GM12878 (cell line): Measurements from ENCODE around the gene C3orf33. TPM values are rescaled to one million over a fixed set of nuclear protein-coding genes. Genes with fewer than 3 reads are reported as not detected.

ENCODE experiments used
- ATF2 ChIP-seq: IDR thresholded peaks from 2 replicates; pipeline ENCODE4 v1.6.1; 2012; ENCODE audit warnings: low read length, inconsistent platforms
- BACH1 ChIP-seq: fragments of 450-650 bp; IDR thresholded peaks from 2 replicates; pipeline ENCODE4 v1.6.1; 2017; ENCODE audit warnings: mild to moderate bottlenecking, borderline replicate concordance
- BHLHE40 ChIP-seq, 2 experiments: fragments of 450-650 bp in 1 of 2; IDR thresholded peaks; 2 replicates each; pipeline ENCODE4 v1.6.1; 2011 to 2017; ENCODE audit warnings: low read depth in 2 of 2, borderline replicate concordance in 1 of 2, improper control_type of control experiment in 1 of 2, low read length in 1 of 2, mild to moderate bottlenecking in 1 of 2
- CBX3 ChIP-seq: fragments of 200-600 bp; sonication (generic); IDR thresholded peaks from 2 replicates; pipeline ENCODE4 v1.6.1; 2016; ENCODE audit warnings: low read depth, borderline replicate concordance
- CEBPZ ChIP-seq: fragments of 150-350 bp; IDR thresholded peaks from 2 replicates; pipeline ENCODE4 v1.6.1; 2016; ENCODE audit warnings: low read depth, low read length
- FOXK2 ChIP-seq: fragments of 450-650 bp; IDR thresholded peaks from 2 replicates; pipeline ENCODE4 v1.6.1; 2017; ENCODE audit warnings: mild to moderate bottlenecking, moderate library complexity
- HDAC6 ChIP-seq: fragments of 200-600 bp; sonication (generic); IDR thresholded peaks from one replicate; pipeline ENCODE4 v1.8.0; 2017; ENCODE audit warnings: antibody characterized with exemption; ENCODE audit not compliant: unreplicated experiment
- KDM1A ChIP-seq: fragments of 200-600 bp; sonication (generic); IDR thresholded peaks from 2 replicates; pipeline ENCODE4 v1.6.1; 2016; ENCODE audit warnings: borderline replicate concordance
- MTA2 ChIP-seq: fragments of 450-650 bp; IDR thresholded peaks from 2 replicates; pipeline ENCODE4 v1.6.1; 2016; ENCODE audit warnings: low read depth, mild to moderate bottlenecking, moderate library complexity
- NFYB ChIP-seq: IDR thresholded peaks from 2 replicates; pipeline ENCODE4 v1.6.1; 2011; ENCODE audit warnings: low read depth, mild to moderate bottlenecking, low read length, improper control_type of control experiment, moderate library complexity; ENCODE audit not compliant: insufficient read depth
- NR2C2 ChIP-seq: IDR thresholded peaks from 2 replicates; pipeline ENCODE4 v1.6.1; 2011; ENCODE audit warnings: borderline replicate concordance, low read depth; ENCODE audit not compliant: control insufficient read depth, insufficient read length
- POU2F2 ChIP-seq: IDR thresholded peaks from 3 replicates; pipeline ENCODE4 v1.6.1; 2011; ENCODE audit warnings: low read depth, mild to moderate bottlenecking, low read length, borderline replicate concordance
- RB1 ChIP-seq: fragments of 450-650 bp; formaldehyde crosslinking; IDR thresholded peaks from 2 replicates; pipeline ENCODE4 v1.6.1; 2017; ENCODE audit warnings: mild to moderate bottlenecking, borderline replicate concordance
- SPI1 ChIP-seq: IDR thresholded peaks from 2 replicates; pipeline ENCODE4 v1.6.1; 2011; ENCODE audit warnings: low read depth, mild to moderate bottlenecking, low read length, moderate library complexity, borderline replicate concordance; ENCODE audit not compliant: insufficient read depth
- SREBF1 ChIP-seq: IDR thresholded peaks from 2 replicates; pipeline ENCODE4 v1.6.1; 2012; ENCODE audit warnings: mild to moderate bottlenecking, low read length
- STAT3 ChIP-seq: IDR thresholded peaks from 2 replicates; pipeline ENCODE4 v1.6.1; 2011; ENCODE audit warnings: low read depth, low read length, improper control_type of control experiment
- TARDBP ChIP-seq: IDR thresholded peaks from 2 replicates; pipeline ENCODE4 v1.6.1; 2016; ENCODE audit warnings: borderline replicate concordance
- TBL1XR1 ChIP-seq: IDR thresholded peaks from 2 replicates; pipeline ENCODE4 v1.6.1; 2012; ENCODE audit warnings: low read depth, low read length, improper control_type of control experiment
- ZBED1 ChIP-seq: IDR thresholded peaks from 2 replicates; pipeline ENCODE4 v1.6.1; 2016; ENCODE audit warnings: borderline replicate concordance
- polyA plus RNA-seq, 11 experiments: library from polyadenylated mRNA; depleted of rRNA in 4 of 11; unstranded in 6 of 11; stranded (reverse) in 5 of 11; fragments of >200 nt; fragmentation: Nextera tagmentation in 4 of 11; fragmentation: Illumina TruSeq in 1 of 11; extraction: Ambion mirVana in 4 of 11; extraction: Trizol in 1 of 11; gene quantifications; 1 replicate in 1 of 11; 2 replicates in 10 of 11; pipeline versions ENCODE4 v1.2.1 to v1.2.3, GENCODE V29; 2011 to 2016; ENCODE audit warnings: inconsistent platforms in 2 of 11, missing spikeins in 2 of 11, low read depth in 1 of 11
- total RNA-seq, 4 experiments: library from RNA; depleted of rRNA in 3 of 4; stranded (reverse); fragments of >200 nt in 3 of 4; fragmentation: Illumina TruSeq in 1 of 4; extraction: Trizol in 1 of 4; gene quantifications; 2 replicates each; pipeline versions ENCODE4 v1.2.1 to v1.2.3, GENCODE V29; 2013 to 2021
- TF ChIP-seq, protein P1 (sequence below), 3 experiments: IDR thresholded peaks in 2 of 3; conservative IDR thresholded peaks in 1 of 3; 2 replicates each; pipeline ENCODE4 v1.5.1; 2011; ENCODE audit warnings: low read depth in 3 of 3, low read length in 3 of 3, mild to moderate bottlenecking in 3 of 3, control low read depth in 2 of 3, moderate library complexity in 2 of 3, inconsistent platforms in 1 of 3, mixed read lengths in 1 of 3; ENCODE audit not compliant: control insufficient read depth in 2 of 3, insufficient read depth in 1 of 3; ENCODE audit errors: extremely low read depth in 1 of 3
- TF ChIP-seq, protein P2 (sequence below): fragments of 150-350 bp; IDR thresholded peaks from 2 replicates; pipeline ENCODE4 v1.6.1; 2014; ENCODE audit warnings: mild to moderate bottlenecking, low read depth, low read length

The C3orf33 gene
- total and polyA plus RNA-seq, 10 of the 15 experiments (the other 5 are each of a cell fraction or from before 2014, with no cell fraction given) = 0.35 to 1.7 (median 0.90) TPM

GRCh38 chr3:155805802-155806618, at the start of gene C3orf33 (continued):
- TF ChIP-seq, protein P1, sequence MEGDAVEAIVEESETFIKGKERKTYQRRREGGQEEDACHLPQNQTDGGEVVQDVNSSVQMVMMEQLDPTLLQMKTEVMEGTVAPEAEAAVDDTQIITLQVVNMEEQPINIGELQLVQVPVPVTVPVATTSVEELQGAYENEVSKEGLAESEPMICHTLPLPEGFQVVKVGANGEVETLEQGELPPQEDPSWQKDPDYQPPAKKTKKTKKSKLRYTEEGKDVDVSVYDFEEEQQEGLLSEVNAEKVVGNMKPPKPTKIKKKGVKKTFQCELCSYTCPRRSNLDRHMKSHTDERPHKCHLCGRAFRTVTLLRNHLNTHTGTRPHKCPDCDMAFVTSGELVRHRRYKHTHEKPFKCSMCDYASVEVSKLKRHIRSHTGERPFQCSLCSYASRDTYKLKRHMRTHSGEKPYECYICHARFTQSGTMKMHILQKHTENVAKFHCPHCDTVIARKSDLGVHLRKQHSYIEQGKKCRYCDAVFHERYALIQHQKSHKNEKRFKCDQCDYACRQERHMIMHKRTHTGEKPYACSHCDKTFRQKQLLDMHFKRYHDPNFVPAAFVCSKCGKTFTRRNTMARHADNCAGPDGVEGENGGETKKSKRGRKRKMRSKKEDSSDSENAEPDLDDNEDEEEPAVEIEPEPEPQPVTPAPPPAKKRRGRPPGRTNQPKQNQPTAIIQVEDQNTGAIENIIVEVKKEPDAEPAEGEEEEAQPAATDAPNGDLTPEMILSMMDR (IDR thresholded peaks at IDR 0.05 in 2 of 3, conservative IDR thresholded peaks at IDR 0.05 in 1 of 3; ENCODE audit: control insufficient read depth in 2 of 3, extremely low read depth in 1 of 3, insufficient read depth in 1 of 3, low read depth in 3 of 3, low read length in 3 of 3) = peak; percentile 84 to 96 (median 86)
- no peak for TF ChIP-seq ZBED1
- TF ChIP-seq TARDBP = no peak
- TF ChIP-seq RB1 = peak; percentile 85
- no peak for TF ChIP-seq HDAC6
- TF ChIP-seq FOXK2 = no peak
- TF ChIP-seq BHLHE40 (IDR thresholded peaks at IDR 0.05; ENCODE audit: borderline replicate concordance in 1 of 2, low read depth in 2 of 2, low read length in 1 of 2) = peak in 1 of 2 experiments; percentile 46; a peak in 1 of 4 replicates
- TF ChIP-seq CBX3 = no peak
- no peak for TF ChIP-seq SREBF1
- TF ChIP-seq POU2F2 = 0 out of 3 replicates have a peak, but pooled peaks have one; percentile 36
- TF ChIP-seq MTA2 = no peak
- TF ChIP-seq BACH1 = peak; percentile 79; the same call in 1 of the 2 replicates
- TF ChIP-seq ATF2 = no peak
- TF ChIP-seq CEBPZ = no peak
- TF ChIP-seq, protein P2, sequence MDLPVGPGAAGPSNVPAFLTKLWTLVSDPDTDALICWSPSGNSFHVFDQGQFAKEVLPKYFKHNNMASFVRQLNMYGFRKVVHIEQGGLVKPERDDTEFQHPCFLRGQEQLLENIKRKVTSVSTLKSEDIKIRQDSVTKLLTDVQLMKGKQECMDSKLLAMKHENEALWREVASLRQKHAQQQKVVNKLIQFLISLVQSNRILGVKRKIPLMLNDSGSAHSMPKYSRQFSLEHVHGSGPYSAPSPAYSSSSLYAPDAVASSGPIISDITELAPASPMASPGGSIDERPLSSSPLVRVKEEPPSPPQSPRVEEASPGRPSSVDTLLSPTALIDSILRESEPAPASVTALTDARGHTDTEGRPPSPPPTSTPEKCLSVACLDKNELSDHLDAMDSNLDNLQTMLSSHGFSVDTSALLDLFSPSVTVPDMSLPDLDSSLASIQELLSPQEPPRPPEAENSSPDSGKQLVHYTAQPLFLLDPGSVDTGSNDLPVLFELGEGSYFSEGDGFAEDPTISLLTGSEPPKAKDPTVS = no peak
- no peak for TF ChIP-seq NFYB
- no peak for TF ChIP-seq STAT3
- TF ChIP-seq KDM1A = no peak
- TF ChIP-seq TBL1XR1 = no peak
- no peak for TF ChIP-seq NR2C2
- no peak for TF ChIP-seq SPI1
